GM21360 (cell line): Measurements from ENCODE around the gene PARP16.
"Not testable (repeated sequence)": the region's sequence is repeated elsewhere in the genome, so short reads cannot be mapped to it uniquely, and the experiment has no call there.

ENCODE experiments used
- ATAC-seq: cut with Tn5 transposase; IDR thresholded peaks from one replicate; pipeline ENCODE4 v1.9.1; 2021; ENCODE audit warnings: mild to moderate bottlenecking, moderate library complexity; ENCODE audit not compliant: unreplicated experiment

The PARP16 gene

GRCh38 chr15:65278480-65278879 is 8.2 kb downstream of the PARP16 start:
- ATAC-seq: no peak

GRCh38 chr15:65277015-65277414 is 9.7 kb downstream of the PARP16 start:
- ATAC-seq: no peak

- ATAC-seq: no peak
These were observed 11.0 kb downstream of the PARP16 start for GRCh38 chr15:65275728-65276126.

- no peak for ATAC-seq
These were observed 11.5 kb downstream of the PARP16 start for GRCh38 chr15:65275104-65275727.

- not testable (repeated sequence) for ATAC-seq
These were observed 15.7 kb downstream of the PARP16 start for GRCh38 chr15:65270811-65271545.

- ATAC-seq: no peak
These were observed 18.3 kb downstream of the PARP16 start for GRCh38 chr15:65268411-65268810.

- ATAC-seq: no peak
These were observed 20.2 kb downstream of the PARP16 start for GRCh38 chr15:65266469-65266868.

- ATAC-seq: no peak
These were observed 21.7 kb downstream of the PARP16 start for GRCh38 chr15:65264863-65265430.

- no peak for ATAC-seq
These were observed 23.4 kb downstream of the PARP16 start for GRCh38 chr15:65263313-65263712.

- ATAC-seq: no peak
These were observed 25.7 kb downstream of the PARP16 start for GRCh38 chr15:65260968-65261367.

GRCh38 chr15:65259367-65259797 is 27.3 kb downstream of the PARP16 start:
- no peak for ATAC-seq

- ATAC-seq: no peak
These were observed 28.1 kb downstream of the PARP16 start for GRCh38 chr15:65258375-65259262.

- ATAC-seq: no peak
These were observed 31.1 kb downstream of the PARP16 start for GRCh38 chr15:65255486-65256140.

- no peak for ATAC-seq
These were observed 31.9 kb downstream of the PARP16 start for GRCh38 chr15:65254758-65255157.

- ATAC-seq: no peak
These were observed 32.3 kb downstream of the PARP16 start for GRCh38 chr15:65254356-65254755.

GRCh38 chr15:65249641-65250040 is 37.0 kb downstream of the PARP16 start:
- no peak for ATAC-seq

- no peak for ATAC-seq
These were observed 38.0 kb downstream of the PARP16 start for GRCh38 chr15:65248511-65249255.

- ATAC-seq: no peak
These were observed 39.7 kb downstream of the PARP16 start for GRCh38 chr15:65246939-65247338.

- ATAC-seq: no peak
These were observed 40.5 kb downstream of the PARP16 start for GRCh38 chr15:65246026-65246714.
